ENCODE data around the gene PDIA4.

GRCh38 chr7:148982654-148983199 is 45.6 kb downstream of the PDIA4 start:
- TF ChIP-seq TAF1 (IDR thresholded peaks at IDR 0.05; ENCODE audit: borderline replicate concordance, low read depth, low read length) = no peak
- no peak for TF ChIP-seq POLR2A (IDR thresholded peaks at IDR 0.05; ENCODE audit: low read depth, low read length)

Data from GM12892 (cell line).